AG10803 (cell line): ENCODE results near the gene INHA.

Experiments used
- DNase-seq: peaks from one replicate; pipeline ENCODE4 v3.0.0; 2010; ENCODE audit warnings: low read depth
- H3K4me3 ChIP-seq: 2 replicates; pipeline ENCODE4 v1.5.1; 2011; ENCODE audit warnings: mild to moderate bottlenecking, low read length, control low read depth
- TF ChIP-seq, protein P1 (sequence below): conservative IDR thresholded peaks from 2 replicates; pipeline ENCODE4 v1.5.1; 2011; ENCODE audit warnings: mild to moderate bottlenecking, low read length, control low read depth, inconsistent platforms

The INHA gene

DNA sequence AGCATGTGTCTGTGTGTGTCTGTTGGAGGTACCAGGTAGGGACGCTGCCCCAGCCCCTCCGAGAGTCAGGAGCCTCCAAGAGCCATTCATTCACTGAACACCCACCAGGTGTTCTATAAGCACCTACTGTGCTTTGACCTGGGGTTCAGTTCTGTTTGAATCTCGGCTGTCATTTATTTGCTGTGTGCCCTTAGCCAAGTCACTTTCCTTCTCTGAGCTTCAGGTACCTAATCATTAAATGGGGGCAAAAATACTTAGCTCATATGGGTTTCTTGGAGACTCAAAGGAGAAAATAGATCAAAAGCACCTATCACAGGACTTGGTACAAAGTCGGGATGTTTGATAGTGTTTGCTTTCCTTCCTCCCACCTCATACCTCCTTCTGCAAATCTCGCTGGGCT, 44.6 kb upstream of the INHA start:
- H3K4me3 ChIP-seq: no peak overlapping the region
- TF ChIP-seq, protein P1, sequence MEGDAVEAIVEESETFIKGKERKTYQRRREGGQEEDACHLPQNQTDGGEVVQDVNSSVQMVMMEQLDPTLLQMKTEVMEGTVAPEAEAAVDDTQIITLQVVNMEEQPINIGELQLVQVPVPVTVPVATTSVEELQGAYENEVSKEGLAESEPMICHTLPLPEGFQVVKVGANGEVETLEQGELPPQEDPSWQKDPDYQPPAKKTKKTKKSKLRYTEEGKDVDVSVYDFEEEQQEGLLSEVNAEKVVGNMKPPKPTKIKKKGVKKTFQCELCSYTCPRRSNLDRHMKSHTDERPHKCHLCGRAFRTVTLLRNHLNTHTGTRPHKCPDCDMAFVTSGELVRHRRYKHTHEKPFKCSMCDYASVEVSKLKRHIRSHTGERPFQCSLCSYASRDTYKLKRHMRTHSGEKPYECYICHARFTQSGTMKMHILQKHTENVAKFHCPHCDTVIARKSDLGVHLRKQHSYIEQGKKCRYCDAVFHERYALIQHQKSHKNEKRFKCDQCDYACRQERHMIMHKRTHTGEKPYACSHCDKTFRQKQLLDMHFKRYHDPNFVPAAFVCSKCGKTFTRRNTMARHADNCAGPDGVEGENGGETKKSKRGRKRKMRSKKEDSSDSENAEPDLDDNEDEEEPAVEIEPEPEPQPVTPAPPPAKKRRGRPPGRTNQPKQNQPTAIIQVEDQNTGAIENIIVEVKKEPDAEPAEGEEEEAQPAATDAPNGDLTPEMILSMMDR: no peak
- no peak for DNase-seq

DNA sequence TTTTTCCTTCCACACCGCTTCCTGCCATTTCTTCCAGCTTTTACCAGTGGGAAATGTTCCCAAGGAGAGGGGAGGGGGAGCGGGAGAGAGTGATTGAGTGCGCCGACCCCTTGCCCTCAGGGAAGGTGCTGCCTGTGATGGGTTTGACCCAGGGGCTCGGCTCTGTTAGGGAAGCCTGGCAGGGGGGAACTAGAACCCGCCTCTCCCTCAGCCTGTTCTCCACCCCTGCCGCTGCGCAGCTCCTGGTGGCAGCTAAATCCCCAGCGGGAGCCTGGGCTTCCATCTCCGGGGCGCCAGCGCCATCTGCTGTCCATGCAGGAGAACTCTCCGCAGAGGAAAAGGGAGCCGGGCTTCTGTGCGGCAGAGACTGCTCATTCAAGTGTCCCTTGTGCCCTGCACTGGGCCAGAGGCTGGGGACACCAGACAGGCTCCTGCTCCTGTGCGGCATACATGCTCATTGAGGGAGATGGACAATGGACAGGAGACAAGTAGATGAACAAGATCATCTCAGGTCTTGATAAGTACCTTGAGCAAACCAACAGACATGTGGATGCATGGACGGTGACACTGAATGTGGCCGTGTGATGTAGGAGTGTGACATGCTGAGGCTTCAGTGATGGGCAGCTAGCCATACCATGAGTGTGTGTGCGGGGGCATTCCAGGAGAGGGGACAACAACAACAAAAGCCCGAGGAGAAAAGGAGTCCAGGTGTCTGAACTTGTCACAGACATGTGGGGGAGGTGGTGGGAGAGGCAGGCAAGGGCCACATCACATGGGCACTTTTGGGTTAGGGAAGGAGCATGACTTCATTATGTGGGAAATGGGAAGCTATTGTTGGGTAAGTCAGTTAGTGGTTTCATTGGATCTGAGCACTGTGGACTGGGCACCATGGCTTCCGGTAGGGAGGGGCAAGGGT, 41.8 kb upstream of the INHA start:
- H3K4me3 ChIP-seq: peak overlapping the region; percentile 45
- DNase-seq: peak; percentile 78
- TF ChIP-seq, protein P1: peak; percentile 94

DNA sequence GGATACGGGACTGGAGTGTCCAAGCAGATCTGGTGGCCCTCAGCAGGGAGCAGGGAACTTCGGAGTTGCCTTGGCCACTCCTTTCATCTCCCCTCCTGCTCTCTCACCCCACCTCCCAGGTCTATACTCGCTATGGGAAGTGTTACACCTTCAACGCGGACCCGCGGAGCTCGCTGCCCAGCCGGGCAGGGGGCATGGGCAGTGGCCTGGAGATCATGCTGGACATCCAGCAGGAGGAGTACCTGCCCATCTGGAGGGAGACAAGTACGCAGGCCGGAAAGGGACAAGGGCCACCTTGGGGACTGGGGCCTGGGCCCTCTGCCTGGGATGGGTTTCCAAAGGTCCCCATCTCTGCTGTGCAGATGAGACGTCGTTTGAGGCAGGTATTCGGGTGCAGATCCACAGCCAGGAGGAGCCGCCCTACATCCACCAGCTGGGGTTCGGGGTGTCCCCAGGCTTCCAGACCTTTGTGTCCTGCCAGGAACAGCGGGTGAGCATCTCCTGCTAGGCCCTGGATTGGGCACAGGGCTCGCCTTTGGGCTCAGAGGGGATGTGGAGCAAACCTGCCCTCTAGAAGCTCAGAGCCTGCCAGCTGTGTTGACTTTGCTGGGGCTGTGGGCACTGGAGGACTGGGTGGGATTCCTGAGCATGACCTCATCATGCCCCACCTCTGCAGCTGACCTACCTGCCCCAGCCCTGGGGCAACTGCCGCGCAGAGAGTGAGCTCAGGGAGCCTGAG, 40.3 kb upstream of the INHA start:
- no peak overlapping the region for H3K4me3 ChIP-seq
- no peak for DNase-seq
- TF ChIP-seq, protein P1: no peak

DNA sequence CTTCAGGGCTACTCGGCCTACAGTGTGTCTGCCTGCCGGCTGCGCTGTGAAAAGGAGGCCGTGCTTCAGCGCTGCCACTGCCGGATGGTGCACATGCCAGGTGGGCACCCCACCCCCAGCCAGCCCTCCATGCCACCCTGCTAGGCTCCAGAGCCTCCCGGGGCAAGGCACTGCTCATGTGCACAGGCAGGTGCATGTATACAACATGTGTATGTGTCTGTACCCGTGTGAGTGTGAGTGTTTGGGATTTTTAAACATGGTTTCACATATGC, 39.8 kb upstream of the INHA start:
- TF ChIP-seq, protein P1: no peak
- DNase-seq: no peak
- no peak overlapping the region for H3K4me3 ChIP-seq

DNA sequence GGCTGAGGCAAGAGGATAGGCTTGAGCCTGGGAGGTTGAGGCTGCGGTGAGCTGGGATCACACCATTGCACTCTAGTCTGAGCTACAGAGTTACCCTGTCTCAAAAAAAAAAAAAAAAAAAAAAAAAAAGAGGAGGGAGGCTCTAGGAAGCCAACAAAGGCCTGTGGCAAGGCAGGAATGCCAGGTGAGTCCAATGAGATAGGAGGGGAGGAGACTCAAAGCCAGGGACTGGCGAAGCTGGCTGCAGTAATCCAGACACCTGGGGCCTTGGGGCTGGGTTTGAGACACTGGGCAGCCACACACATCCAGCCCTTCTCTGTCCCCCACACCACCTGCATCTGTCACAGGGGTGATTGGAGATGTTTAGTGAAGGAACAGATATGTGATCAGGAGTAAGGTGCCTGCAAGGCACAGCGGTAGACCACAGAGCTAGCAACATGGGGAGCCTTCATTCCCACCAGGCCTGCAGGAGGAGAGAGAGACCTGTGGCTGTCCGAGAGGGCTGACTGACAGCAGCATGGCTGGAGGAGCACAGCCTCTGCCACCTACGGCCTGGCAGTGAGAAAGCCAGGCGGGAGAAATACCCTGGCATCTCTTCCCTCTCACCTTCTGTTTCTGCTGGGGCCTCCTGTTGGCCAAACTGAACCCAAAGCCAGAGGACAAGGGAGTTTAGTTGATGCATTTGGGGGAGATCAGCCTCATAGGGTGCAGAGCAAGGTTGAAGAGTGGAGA, 38.0 kb upstream of the INHA start:
- no peak for DNase-seq
- TF ChIP-seq, protein P1: no peak

DNA sequence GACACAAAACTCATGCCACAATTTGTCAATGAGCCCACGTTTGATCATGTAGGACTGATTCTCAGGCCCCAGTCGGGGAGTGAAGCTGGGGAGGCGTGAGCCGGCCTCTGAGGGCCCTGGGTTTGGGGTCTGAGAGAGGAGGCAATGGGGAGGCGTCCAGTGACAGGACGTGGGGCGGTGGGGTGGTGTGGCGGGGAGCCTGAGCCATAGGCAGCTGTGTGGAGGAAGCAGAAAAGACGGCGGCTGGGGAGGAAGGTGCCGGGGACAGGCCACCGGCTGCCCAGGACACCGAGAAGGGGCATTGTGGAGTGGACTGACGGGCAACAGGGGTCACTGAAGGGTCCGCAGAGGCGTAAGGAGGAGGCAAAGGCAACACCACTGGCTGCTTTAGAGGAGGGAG, 35.7 kb upstream of the INHA start:
- TF ChIP-seq, protein P1: no peak
- no peak overlapping the region for H3K4me3 ChIP-seq
- DNase-seq: no peak

More for the DNA sequence above, 38.0 kb upstream of the INHA start:
- H3K4me3 ChIP-seq: no peak overlapping the region
